Activated B cell treated with CpG ODN at 0.5 μM for 24 hours (primary cell): ENCODE data around the gene CHRND. TPM values are rescaled to one million over a fixed set of nuclear protein-coding genes. Genes with fewer than 3 reads are reported as not detected.

Source experiments
- ATAC-seq: fragments of 200-7000 bp; cut with Tn5 transposase; one replicate; pipeline ENCODE4 v1.10.0; 2021; ENCODE audit warnings: low read depth, mild to moderate bottlenecking, moderate library complexity
- CTCF ChIA-PET: fragments of 350-600 bp; sonication (Branson Sonifier 250); formaldehyde crosslinking; loops from one replicate; lab custom pipeline; 2021; ENCODE audit warnings: antibody characterized with exemption; lab: Charles Lee
- POLR2A ChIA-PET: fragments of 350-600 bp; sonication (Branson Sonifier 250); formaldehyde crosslinking; loops from one replicate; lab custom pipeline; 2021; ENCODE audit warnings: antibody characterized with exemption; lab: Charles Lee
- DNase-seq: peaks from one replicate; pipeline ENCODE4 v3.0.0; 2022
- H3K27ac Mint-ChIP-seq: one replicate; pipeline ENCODE4 v1.8.0; 2020; ENCODE audit warnings: mixed read lengths
- H3K27me3 Mint-ChIP-seq: one replicate; pipeline ENCODE4 v1.8.0; 2021; ENCODE audit warnings: mixed read lengths
- H3K36me3 Mint-ChIP-seq: one replicate; pipeline ENCODE4 v1.8.0; 2021; ENCODE audit warnings: low read depth, mixed read lengths
- H3K4me1 Mint-ChIP-seq: one replicate; pipeline ENCODE4 v1.8.0; 2021; ENCODE audit warnings: mixed read lengths
- H3K4me3 Mint-ChIP-seq: one replicate; pipeline ENCODE4 v1.8.0; 2020; ENCODE audit warnings: mild to moderate bottlenecking, mixed read lengths
- H3K9me3 Mint-ChIP-seq: one replicate; pipeline ENCODE4 v1.8.0; 2020; ENCODE audit warnings: mixed read lengths
- intact Hi-C: fragments of 100-400 bp; cut with micrococcal nuclease; formaldehyde crosslinking; loops from one replicate; pipeline ENCODE4 v1.15.1; 2024
- total RNA-seq: library from RNA; stranded (reverse); gene quantifications from 2 replicates; pipeline ENCODE4 v1.2.3, GENCODE V29; 2022
- TF ChIP-seq, protein P1 (sequence below): fragments of 200-600 bp; IDR thresholded peaks from one replicate; pipeline ENCODE4 v1.8.0; 2022; ENCODE audit warnings: antibody characterized with exemption, mild to moderate bottlenecking

CHRND gene
- total RNA-seq, 1 donor from 2014 or later: not detected

DNA sequence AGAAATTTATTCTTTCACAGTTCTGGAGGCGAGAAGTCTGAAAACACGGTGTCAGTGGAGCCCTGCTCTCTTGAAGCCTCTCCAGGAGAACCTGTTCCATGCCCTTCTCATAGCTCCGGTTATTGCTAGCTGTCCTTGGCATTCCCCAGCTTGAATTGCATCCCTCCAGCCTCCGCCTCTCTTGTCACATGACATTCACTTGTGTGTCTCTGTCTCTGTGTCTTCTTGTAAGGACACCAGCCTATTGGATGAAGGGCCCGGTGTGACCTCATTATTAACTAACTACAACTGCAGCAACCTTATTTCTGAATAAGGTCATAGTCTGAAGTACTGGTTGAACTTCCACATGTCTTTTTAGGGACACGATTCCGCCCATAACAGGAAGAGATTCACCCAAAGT lies 10.3 kb upstream of the CHRND start:
- intact Hi-C loops: no loop called here
- DNase-seq: no peak
- no peak for ATAC-seq
- H3K9me3 Mint-ChIP-seq: no peaks in the 10 kb centered on the region
- CTCF ChIA-PET: no interaction called here
- H3K27me3 Mint-ChIP-seq: peaks cover 26% of the 10 kb centered on the region
- POLR2A ChIA-PET: no interaction called here
- TF ChIP-seq, protein P1, sequence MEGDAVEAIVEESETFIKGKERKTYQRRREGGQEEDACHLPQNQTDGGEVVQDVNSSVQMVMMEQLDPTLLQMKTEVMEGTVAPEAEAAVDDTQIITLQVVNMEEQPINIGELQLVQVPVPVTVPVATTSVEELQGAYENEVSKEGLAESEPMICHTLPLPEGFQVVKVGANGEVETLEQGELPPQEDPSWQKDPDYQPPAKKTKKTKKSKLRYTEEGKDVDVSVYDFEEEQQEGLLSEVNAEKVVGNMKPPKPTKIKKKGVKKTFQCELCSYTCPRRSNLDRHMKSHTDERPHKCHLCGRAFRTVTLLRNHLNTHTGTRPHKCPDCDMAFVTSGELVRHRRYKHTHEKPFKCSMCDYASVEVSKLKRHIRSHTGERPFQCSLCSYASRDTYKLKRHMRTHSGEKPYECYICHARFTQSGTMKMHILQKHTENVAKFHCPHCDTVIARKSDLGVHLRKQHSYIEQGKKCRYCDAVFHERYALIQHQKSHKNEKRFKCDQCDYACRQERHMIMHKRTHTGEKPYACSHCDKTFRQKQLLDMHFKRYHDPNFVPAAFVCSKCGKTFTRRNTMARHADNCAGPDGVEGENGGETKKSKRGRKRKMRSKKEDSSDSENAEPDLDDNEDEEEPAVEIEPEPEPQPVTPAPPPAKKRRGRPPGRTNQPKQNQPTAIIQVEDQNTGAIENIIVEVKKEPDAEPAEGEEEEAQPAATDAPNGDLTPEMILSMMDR: no peak
- no peaks in the 10 kb centered on the region for H3K36me3 Mint-ChIP-seq
- H3K4me1 Mint-ChIP-seq: no peaks in the 10 kb centered on the region
- H3K27ac Mint-ChIP-seq: no peak overlapping the region
- no peak overlapping the region for H3K4me3 Mint-ChIP-seq

DNA sequence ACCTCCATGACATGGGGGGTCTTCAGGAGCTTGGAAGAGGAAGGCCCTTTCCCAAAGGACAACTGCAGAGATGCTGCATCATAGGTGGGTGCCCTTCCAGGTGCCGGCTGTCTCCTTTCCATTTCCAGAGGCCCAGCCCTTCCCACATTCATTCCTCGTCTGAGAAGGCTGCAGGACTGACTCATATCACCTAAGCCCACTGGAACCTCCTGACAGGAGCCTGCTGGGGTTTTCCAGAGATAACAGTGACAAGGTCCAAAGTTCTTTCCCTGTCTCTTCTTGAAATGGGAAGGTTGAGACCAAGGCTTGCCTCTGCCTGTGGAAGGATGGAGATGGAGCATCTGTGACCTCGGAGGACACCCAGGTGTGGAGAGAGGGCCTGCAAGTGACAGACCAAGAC lies 9.4 kb upstream of the CHRND start:
- no peaks in the 10 kb centered on the region for H3K36me3 Mint-ChIP-seq
- H3K4me3 Mint-ChIP-seq: no peak overlapping the region
- H3K27me3 Mint-ChIP-seq: peaks cover 29% of the 10 kb centered on the region
- POLR2A ChIA-PET: no interaction called here
- no peaks in the 10 kb centered on the region for H3K9me3 Mint-ChIP-seq
- H3K27ac Mint-ChIP-seq: no peak overlapping the region
- DNase-seq (no peak), ATAC-seq (no peak)
- TF ChIP-seq, protein P1: no peak
- intact Hi-C loops: no loop called here
- H3K4me1 Mint-ChIP-seq: peaks cover 2% of the 10 kb centered on the region
- CTCF ChIA-PET: no interaction called here

DNA sequence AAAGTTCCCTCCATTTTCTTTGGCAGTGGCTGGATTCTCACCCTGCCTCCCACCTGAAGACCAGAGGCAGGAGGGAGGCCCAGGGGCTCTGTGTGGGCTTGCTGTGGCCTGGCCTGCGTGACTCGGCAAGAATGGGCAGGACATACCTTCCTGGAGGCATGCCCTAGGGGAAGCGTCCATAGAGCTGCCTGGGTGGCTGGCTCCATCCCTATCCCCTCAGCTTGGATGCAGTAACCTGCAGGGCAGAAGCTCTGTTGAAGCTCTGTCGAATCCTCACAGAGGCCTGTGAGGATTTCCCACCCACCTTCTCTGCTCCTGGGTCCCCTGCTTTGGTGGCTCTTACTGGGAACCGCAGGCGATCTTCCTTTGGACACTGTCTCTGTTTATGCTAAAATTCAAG lies 7.1 kb upstream of the CHRND start:
- intact Hi-C loops: no loop called here
- H3K9me3 Mint-ChIP-seq: no peaks in the 10 kb centered on the region
- no peaks in the 10 kb centered on the region for H3K36me3 Mint-ChIP-seq
- peaks cover 24% of the 10 kb centered on the region for H3K27me3 Mint-ChIP-seq
- H3K4me1 Mint-ChIP-seq: peaks cover 11% of the 10 kb centered on the region
- CTCF ChIA-PET: interaction anchor here (0.8 kb wide), 1 partner anchor 15 kb away, joined by 3 read pairs; no protein-coding TSS in a partner anchor
- H3K4me3 Mint-ChIP-seq: no peak overlapping the region
- TF ChIP-seq, protein P1: no peak
- POLR2A ChIA-PET: interaction anchor here (0.6 kb wide), 1 partner anchor 13 kb away, joined by 10 read pairs; no protein-coding TSS in a partner anchor
- no peak overlapping the region for H3K27ac Mint-ChIP-seq
- ATAC-seq (no peak), DNase-seq (no peak)

DNA sequence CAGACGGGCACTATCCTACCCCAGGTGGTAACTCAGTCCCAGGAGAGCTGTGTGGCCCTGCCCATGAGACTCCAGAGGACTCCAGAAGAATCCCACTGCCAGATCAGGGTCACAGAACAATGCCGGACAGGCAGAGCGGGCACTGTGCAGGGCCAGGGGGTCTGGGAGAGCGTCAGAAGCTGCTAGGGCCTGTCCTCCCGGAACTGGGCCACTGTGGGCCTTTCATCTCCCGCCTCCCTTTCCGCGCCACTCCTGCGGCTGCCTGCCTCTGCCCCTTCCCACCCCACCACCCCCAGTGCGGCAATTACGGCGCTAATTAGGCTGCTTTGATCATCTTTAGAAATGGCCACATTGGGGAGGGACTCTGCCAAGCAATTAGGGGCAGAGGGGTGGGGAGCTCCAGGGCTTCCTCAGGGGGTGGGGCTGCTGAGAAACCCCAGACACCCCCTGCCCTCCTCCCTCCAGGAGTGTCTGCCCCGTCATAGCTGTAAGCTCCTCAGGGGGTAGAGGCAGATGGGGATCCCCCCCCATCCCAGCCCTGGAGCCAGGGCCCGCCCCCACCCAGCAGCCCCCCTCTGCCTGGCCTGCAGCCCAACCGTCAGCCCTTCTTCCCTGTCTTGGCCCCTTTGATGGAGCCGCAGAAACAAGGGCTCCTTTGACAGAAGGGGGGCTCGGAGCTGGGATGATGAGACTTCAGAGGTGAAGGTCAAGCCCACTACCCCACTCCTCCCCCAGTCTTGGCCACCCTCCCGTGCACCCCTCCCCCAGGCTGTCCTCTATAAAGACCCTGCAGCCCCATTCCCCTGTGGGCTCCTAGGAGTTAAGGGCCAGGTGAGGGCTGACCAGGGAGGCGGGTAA lies 6.2 kb upstream of the CHRND start, which contains the start of gene PRSS56:
TSS of gene PRSS56 (plus strand) at position 808 of the 858 bp plus-strand sequence. CDS start 211 bp downstream, outside the sequence.
- CTCF ChIA-PET: no interaction called here

DNA sequence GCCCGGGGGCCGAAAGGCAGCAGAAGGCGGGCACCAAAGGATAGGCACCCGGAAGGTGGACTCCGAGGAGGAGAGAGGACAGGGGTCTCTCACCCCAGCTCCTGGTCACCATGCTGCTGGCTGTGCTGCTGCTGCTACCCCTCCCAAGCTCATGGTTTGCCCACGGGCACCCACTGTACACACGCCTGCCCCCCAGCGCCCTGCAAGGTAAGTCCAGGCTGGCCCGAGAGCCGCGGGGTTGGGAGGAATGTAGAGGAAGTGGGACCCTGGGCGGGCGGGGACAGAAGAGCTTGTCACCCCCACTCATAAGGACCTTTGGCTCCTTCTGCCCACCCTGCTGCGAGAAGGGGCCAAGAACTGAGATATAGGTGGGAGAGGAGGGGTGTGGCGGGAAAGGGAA lies 5.5 kb upstream of the CHRND start:
- Mint-ChIP-seq H3K27me3 (peaks cover 32% of the 10 kb centered on the region), H3K4me3 (no peak overlapping the region), H3K27ac (no peak overlapping the region), H3K9me3 (no peaks in the 10 kb centered on the region), H3K4me1 (peaks cover 15% of the 10 kb centered on the region), H3K36me3 (no peaks in the 10 kb centered on the region)
- POLR2A ChIA-PET: no interaction called here
- TF ChIP-seq, protein P1: no peak
- DNase-seq (no peak), ATAC-seq (no peak)
- CTCF ChIA-PET: interaction anchor here (1.0 kb wide), 1 partner anchor 11 kb away, joined by 3 read pairs; no protein-coding TSS in a partner anchor
- intact Hi-C loops: no loop called here

More for the DNA sequence above, 6.2 kb upstream of the CHRND start, which contains the start of gene PRSS56:
- no peaks in the 10 kb centered on the region for H3K36me3 Mint-ChIP-seq
- H3K9me3 Mint-ChIP-seq: no peaks in the 10 kb centered on the region
- TF ChIP-seq, protein P1: no peak
- ATAC-seq: no peak
- no peak within 1 kb of the TSS for H3K27ac Mint-ChIP-seq
- intact Hi-C loops: no loop called here
- DNase-seq: no peak
- peaks cover 15% of the 10 kb centered on the region for H3K4me1 Mint-ChIP-seq
- H3K4me3 Mint-ChIP-seq: no peak within 1 kb of the TSS
- POLR2A ChIA-PET: no interaction called here
- peaks cover 30% of the 10 kb centered on the region for H3K27me3 Mint-ChIP-seq
